Liver (tissue), 3 donors: ENCODE measurements around the gene TRPM2.

Experiments
- ATF3 ChIP-seq: IDR thresholded peaks from 2 replicates; pipeline ENCODE4 v1.6.1; 2016; ENCODE audit warnings: antibody characterized with exemption
- CTCF ChIP-seq: fragments of 150-350 bp; IDR thresholded peaks from 2 replicates; pipeline ENCODE4 v1.5.1; 2017; ENCODE audit warnings: improper control_type of control experiment, low read depth, low read length; ENCODE audit not compliant: missing input control
- EGR1 ChIP-seq, 2 donors: IDR thresholded peaks; 2 replicates each; pipeline ENCODE4 v1.6.1; 2016 to 2018; ENCODE audit warnings: antibody characterized with exemption in 2 of 2, low read depth in 2 of 2
- FOXA1 ChIP-seq: IDR thresholded peaks from 2 replicates; pipeline ENCODE4 v1.6.1; 2016; ENCODE audit warnings: antibody characterized with exemption
- GABPA ChIP-seq, 2 donors: IDR thresholded peaks in 1 of 2; conservative IDR thresholded peaks in 1 of 2; 2 replicates each; pipeline ENCODE4 v1.6.1; 2016; ENCODE audit warnings: antibody characterized with exemption in 2 of 2, mild to moderate bottlenecking in 1 of 2, moderate library complexity in 1 of 2
- HNF4G ChIP-seq: IDR thresholded peaks from 2 replicates; pipeline ENCODE4 v1.6.1; 2016; ENCODE audit warnings: antibody characterized with exemption
- JUND ChIP-seq, 2 donors: IDR thresholded peaks; 2 replicates each; pipeline ENCODE4 v1.6.1; 2016; ENCODE audit warnings: antibody characterized with exemption in 2 of 2
- MAX ChIP-seq: IDR thresholded peaks from 2 replicates; pipeline ENCODE4 v1.6.1; 2016; ENCODE audit warnings: antibody characterized with exemption
- RAD21 ChIP-seq, 2 donors: IDR thresholded peaks; 2 replicates each; pipeline ENCODE4 v1.6.1; 2016; ENCODE audit warnings: antibody characterized with exemption in 2 of 2, mild to moderate bottlenecking in 2 of 2
- REST ChIP-seq: IDR thresholded peaks from 2 replicates; pipeline ENCODE4 v1.6.1; 2016; ENCODE audit warnings: antibody characterized with exemption, mild to moderate bottlenecking
- RXRA ChIP-seq, 2 donors: IDR thresholded peaks; 2 replicates each; pipeline ENCODE4 v1.6.1; 2017 to 2018; ENCODE audit warnings: antibody characterized with exemption in 2 of 2, mild to moderate bottlenecking in 1 of 2
- SP1 ChIP-seq: IDR thresholded peaks from 2 replicates; pipeline ENCODE4 v1.6.1; 2018; ENCODE audit warnings: antibody characterized with exemption, mild to moderate bottlenecking
- TAF1 ChIP-seq: conservative IDR thresholded peaks from 2 replicates; pipeline ENCODE4 v1.6.1; 2016; ENCODE audit warnings: antibody characterized with exemption, mild to moderate bottlenecking
- YY1 ChIP-seq: IDR thresholded peaks from 2 replicates; pipeline ENCODE4 v1.6.1; 2016; ENCODE audit warnings: antibody characterized with exemption, mild to moderate bottlenecking
- donor health status: healthy.
- donor health status: healthy.

- TF ChIP-seq ATF3 (no peak), JUND (IDR thresholded peaks at IDR 0.05) (no peak), RXRA (IDR thresholded peaks at IDR 0.05) (peak; percentile 14 to 44), CTCF (no peak), FOXA1 (no peak), EGR1 (IDR thresholded peaks at IDR 0.05; ENCODE audit: low read depth in 2 of 2) (peak in 1 of 2 donors; percentile 35), GABPA (IDR thresholded peaks at IDR 0.05 in 1 of 2, conservative IDR thresholded peaks at IDR 0.05 in 1 of 2) (no peak), REST (no peak), TAF1 (no peak), RAD21 (IDR thresholded peaks at IDR 0.05) (no peak), MAX (no peak), YY1 (no peak), SP1 (no peak), HNF4G (no peak)
These were observed 113.8 kb downstream of the TRPM2 start for GRCh38 chr21:44466996-44467858.
